B cell (primary cell): ENCODE measurements around the gene GTPBP3. TPM values are rescaled to one million over a fixed set of nuclear protein-coding genes. Genes with fewer than 3 reads are reported as not detected.
A peak's percentile ranks its signal among the peaks of the same experiment; 100 is the strongest.

Experiments used
- ATAC-seq: fragments of 200-7000 bp; cut with Tn5 transposase; one replicate; pipeline ENCODE4 v1.10.0; 2021; ENCODE audit warnings: low read depth, mild to moderate bottlenecking, moderate number of reproducible peaks, moderate library complexity
- CTCF ChIA-PET: fragments of 350-600 bp; sonication (Branson Sonifier 250); formaldehyde crosslinking; loops from one replicate; lab custom pipeline; 2021; ENCODE audit warnings: antibody characterized with exemption, inconsistent platforms; lab: Charles Lee
- POLR2A ChIA-PET: fragments of 350-600 bp; sonication (Branson Sonifier 250); formaldehyde crosslinking; loops from one replicate; lab custom pipeline; 2021; ENCODE audit warnings: antibody characterized with exemption; lab: Charles Lee
- DNase-seq: peaks from one replicate; pipeline ENCODE4 v3.0.0; 2013
- H2AFZ ChIP-seq: 2 replicates; pipeline ENCODE4 v1.6.1; 2012; ENCODE audit warnings: mild to moderate bottlenecking, low read depth, low read length; ENCODE audit not compliant: insufficient read depth, poor library complexity, severe bottlenecking
- H3K27ac ChIP-seq, 2 donors: 1 replicate in 1 of 2; 2 replicates in 1 of 2; pipeline ENCODE4 v1.5.1; 2012 to 2013; ENCODE audit warnings: low read length in 2 of 2, mild to moderate bottlenecking in 2 of 2, moderate library complexity in 1 of 2
- H3K27me3 ChIP-seq, 4 experiments: fragments of 200-600 bp in 1 of 4; sonication (generic) in 1 of 4; replicated peaks in 1 of 4; 1 replicate in 2 of 4; 2 replicates in 2 of 4; pipeline versions ENCODE4 v1.6.1 to v1.7.0; 2013 to 2016; ENCODE audit warnings: low read length in 3 of 4, mild to moderate bottlenecking in 2 of 4, mixed read lengths in 1 of 4, moderate library complexity in 1 of 4; ENCODE audit not compliant: insufficient read depth in 4 of 4, control insufficient read depth in 3 of 4; ENCODE audit errors: control extremely low read depth in 1 of 4
- H3K36me3 ChIP-seq, 2 experiments: replicated peaks in 1 of 2; 1 replicate in 1 of 2; 2 replicates in 1 of 2; pipeline versions ENCODE4 v1.6.1 to v1.7.1; 2013; ENCODE audit warnings: low read length in 1 of 2; ENCODE audit not compliant: insufficient read depth in 2 of 2, control insufficient read depth in 1 of 2; ENCODE audit errors: control extremely low read depth in 1 of 2, extremely low read depth in 1 of 2
- H3K4me1 ChIP-seq, 2 donors: fragments of 200-600 bp in 1 of 2; sonication (generic) in 1 of 2; 1 replicate in 1 of 2; 2 replicates in 1 of 2; pipeline versions ENCODE4 v1.5.1 to v1.6.1; 2013 to 2017; ENCODE audit warnings: low read length in 2 of 2; ENCODE audit not compliant: control insufficient read depth in 2 of 2, insufficient read depth in 2 of 2
- H3K4me2 ChIP-seq: replicated peaks from 2 replicates; pipeline ENCODE3; 2012; ENCODE audit warnings: mild to moderate bottlenecking, low read depth, low read length; ENCODE audit not compliant: poor library complexity, severe bottlenecking
- H3K4me3 ChIP-seq, 5 experiments: fragments of 200-600 bp in 1 of 5; sonication (generic) in 1 of 5; 1 replicate in 3 of 5; 2 replicates in 2 of 5; pipeline versions ENCODE4 v1.5.1 to v1.7.0; 2011 to 2016; ENCODE audit warnings: low read length in 4 of 5, mild to moderate bottlenecking in 4 of 5, low read depth in 2 of 5, control low read depth in 1 of 5, moderate library complexity in 1 of 5; ENCODE audit not compliant: insufficient read depth in 1 of 5; ENCODE audit errors: control extremely low read depth in 1 of 5, extremely low read depth in 1 of 5
- H3K79me2 ChIP-seq: fragments of 200-600 bp; sonication (generic); one replicate; pipeline ENCODE4 v1.6.0; 2016; ENCODE audit warnings: low read length; ENCODE audit not compliant: control insufficient read depth, insufficient read depth
- H3K9ac ChIP-seq: fragments of 200-600 bp; sonication (generic); 2 replicates; pipeline ENCODE4 v1.6.1; 2017; ENCODE audit warnings: mild to moderate bottlenecking, low read length, moderate library complexity
- H3K9me3 ChIP-seq, 3 donors: one replicate each; pipeline versions ENCODE4 v1.6.1 to v1.7.1; 2013; ENCODE audit warnings: low read length in 2 of 3; ENCODE audit not compliant: control insufficient read depth in 2 of 3, insufficient read depth in 1 of 3; ENCODE audit errors: control extremely low read depth in 1 of 3
- H4K20me1 ChIP-seq: 2 replicates; pipeline ENCODE4 v1.6.0; 2012; ENCODE audit warnings: mild to moderate bottlenecking, low read length; ENCODE audit not compliant: insufficient read depth, control insufficient read depth, poor library complexity, severe bottlenecking
- H3K27ac Mint-ChIP-seq: one replicate; pipeline ENCODE4 v1.8.0; 2021; ENCODE audit warnings: mixed read lengths
- H3K27me3 Mint-ChIP-seq: one replicate; pipeline ENCODE4 v1.8.0; 2021; ENCODE audit warnings: mixed read lengths
- H3K4me1 Mint-ChIP-seq: one replicate; pipeline ENCODE4 v1.8.0; 2021; ENCODE audit warnings: mixed read lengths
- H3K4me3 Mint-ChIP-seq: one replicate; pipeline ENCODE4 v1.8.0; 2021; ENCODE audit warnings: mixed read lengths
- H3K9me3 Mint-ChIP-seq: one replicate; pipeline ENCODE4 v1.8.0; 2022; ENCODE audit warnings: mixed read lengths; ENCODE audit not compliant: insufficient read depth
- CTCF ChIP-seq: fragments of 200-600 bp; IDR thresholded peaks from one replicate; pipeline ENCODE4 v1.8.0; 2022; ENCODE audit warnings: antibody characterized with exemption, mild to moderate bottlenecking
- EZH2 ChIP-seq: IDR thresholded peaks from 2 replicates; pipeline ENCODE4 v1.6.1; 2012; ENCODE audit warnings: borderline replicate concordance, low read depth, mild to moderate bottlenecking, moderate library complexity, low read length; ENCODE audit not compliant: insufficient read depth, poor library complexity, severe bottlenecking
- WGBS: methylation state at CpG from one replicate; pipeline ENCODE4 v1.1.5; 2013; ENCODE audit warnings: missing lambda C conversion rate; ENCODE audit not compliant: insufficient coverage; 5-methylcytosine and 5-hydroxymethylcytosine counted together
- intact Hi-C: fragments of 100-400 bp; cut with micrococcal nuclease; formaldehyde crosslinking; loops from one replicate; pipeline ENCODE4 v1.10.0; 2022
- polyA plus RNA-seq: library from polyadenylated mRNA; depleted of rRNA; stranded (reverse); fragments of >200 nt; gene quantifications from 2 replicates; pipeline ENCODE4 v1.2.3, GENCODE V29; 2012
- total RNA-seq, 2 donors: library from RNA; stranded (reverse); fragments of 120-200 nt in 1 of 2; gene quantifications; 1 replicate in 1 of 2; 2 replicates in 1 of 2; pipeline versions ENCODE4 v1.2.3 to v1.2.4, GENCODE V29; 2013 to 2022

The GTPBP3 gene
- total and polyA plus RNA-seq, 2 donors (not counting 1 experiment from before 2014, with no cell fraction given), result 41.6 to 44.9 TPM

- H4K20me1 ChIP-seq, result no peaks in the 10 kb centered on the region
- Mint-ChIP-seq H3K4me1 (peaks cover 40% of the 10 kb centered on the region), H3K4me3 (peak overlapping the region; percentile 92), H3K9me3 (no peaks in the 10 kb centered on the region), H3K27ac (peak overlapping the region; percentile 92), H3K27me3 (no peaks in the 10 kb centered on the region)
- 7% methylated on average over 50 of the region's 50 CpGs for WGBS
- peak overlapping the region; percentile 100 for H2AFZ ChIP-seq
- no peaks in the 10 kb centered on the region for H3K27me3 ChIP-seq
- peaks cover 19 to 33% of the 10 kb centered on the region in 2 donors for H3K4me1 ChIP-seq
- peak overlapping the region in 1 of 2 donors; percentile 63 for H3K27ac ChIP-seq
- DNase-seq (no peak), ATAC-seq (no peak)
- no peak for TF ChIP-seq CTCF
- peak overlapping the region; percentile 99 for H3K4me2 ChIP-seq
- H3K9ac ChIP-seq, result peak overlapping the region; percentile 90
- peaks cover 0 to 5% (median 0%) of the 10 kb centered on the region in 3 donors for H3K9me3 ChIP-seq
- peaks cover 9% of the 10 kb centered on the region for H3K79me2 ChIP-seq
- ChIA-PET POLR2A (interaction anchor here (0.9 kb wide), 1 partner anchor 81 kb away, joined by 3 read pairs; the partner anchor contains the start of gene MVB12A), CTCF (interaction anchor here (0.9 kb wide), 1 partner anchor 29 kb away, joined by 3 read pairs; the partner anchor contains the start of gene DDA1)
- no peaks in the 10 kb centered on the region for H3K36me3 ChIP-seq
- intact Hi-C loops, result loop anchor here (1.0 kb wide), 7 partner anchors 29 to 131 kb away; partner anchors contain the start of genes BABAM1, BST2, DDA1 and USE1
- H3K4me3 ChIP-seq, result peak overlapping the region; percentile 43 to 97 (median 79)
These were observed 501 bp downstream of the GTPBP3 start for GRCh38 chr19:17337675-17338432.

- Mint-ChIP-seq H3K4me1 (peaks cover 38% of the 10 kb centered on the region), H3K9me3 (no peaks in the 10 kb centered on the region), H3K27me3 (no peaks in the 10 kb centered on the region), H3K4me3 (peak overlapping the region; percentile 92), H3K27ac (no peak overlapping the region)
- Histone ChIP-seq H3K36me3 (no peaks in the 10 kb centered on the region), H3K27me3 (no peaks in the 10 kb centered on the region), H3K4me3 (peak overlapping the region in 3 of 5 experiments; percentile 55 to 97 (median 79)), H3K27ac (no peak overlapping the region), H3K9ac (peak overlapping the region; percentile 90), H4K20me1 (no peaks in the 10 kb centered on the region), H3K9me3 (no peaks in the 10 kb centered on the region), H3K4me1 (peaks cover 19 to 32% of the 10 kb centered on the region in 2 donors), H2AFZ (peak overlapping the region; percentile 100), H3K4me2 (peak overlapping the region; percentile 99), H3K79me2 (peaks cover 9% of the 10 kb centered on the region)
- ChIA-PET CTCF (interaction anchor here (0.9 kb wide), 1 partner anchor 29 kb away, joined by 3 read pairs; the partner anchor contains the start of gene DDA1), POLR2A (interaction anchor here (0.8 to 0.9 kb wide), 2 partner anchors 10 to 81 kb away, joined by 3 to 6 read pairs; partner anchors contain the start of gene MVB12A)
- TF ChIP-seq CTCF (no peak), EZH2 (no peak)
- no peak for ATAC-seq
- 92% methylated on average over 21 of the region's 30 CpGs for WGBS
- no peak for DNase-seq
- intact Hi-C loops, result no loop called here
These were observed 1.2 kb downstream of the GTPBP3 start for GRCh38 chr19:17338433-17339078.
